ENCODE results near the gene NPY. TPM values are rescaled to one million over a fixed set of nuclear protein-coding genes. Genes with fewer than 3 reads are reported as not detected.

Gene NPY
- total RNA-seq (2022) (not detected in 2 replicates), Bru-seq, nascent RNA (not detected), BruChase-seq, experiment 1, labeled RNA remaining after a 2-hour chase (not detected), BruChase-seq, experiment 2, labeled RNA remaining after a 6-hour chase (not detected)
- long read RNA-seq = 0 reads

- H3K9me3 ChIP-seq = peaks cover 7% of the 10 kb centered on the region; the same call in 1 of the 2 replicates
- H3K27ac Mint-ChIP-seq (ENCODE audit: unreplicated experiment) = no peak within 1 kb of the TSS
- H3K27me3 Mint-ChIP-seq (ENCODE audit: insufficient read depth, unreplicated experiment) = peaks cover 6% of the 10 kb centered on the region
- intact Hi-C loops (cut with micrococcal nuclease; ENCODE audit: unreplicated experiment) = no loop called here
- H3K4me3 Mint-ChIP-seq (ENCODE audit: unreplicated experiment) = no peak within 1 kb of the TSS
- H3K36me3 ChIP-seq (ENCODE audit: control insufficient read depth, insufficient read depth, low read length) = no peaks in the 10 kb centered on the region
- H3K4me3 ChIP-seq (ENCODE audit: low read depth, low read length) = no peak within 1 kb of the TSS
- TF ChIP-seq, protein P1, sequence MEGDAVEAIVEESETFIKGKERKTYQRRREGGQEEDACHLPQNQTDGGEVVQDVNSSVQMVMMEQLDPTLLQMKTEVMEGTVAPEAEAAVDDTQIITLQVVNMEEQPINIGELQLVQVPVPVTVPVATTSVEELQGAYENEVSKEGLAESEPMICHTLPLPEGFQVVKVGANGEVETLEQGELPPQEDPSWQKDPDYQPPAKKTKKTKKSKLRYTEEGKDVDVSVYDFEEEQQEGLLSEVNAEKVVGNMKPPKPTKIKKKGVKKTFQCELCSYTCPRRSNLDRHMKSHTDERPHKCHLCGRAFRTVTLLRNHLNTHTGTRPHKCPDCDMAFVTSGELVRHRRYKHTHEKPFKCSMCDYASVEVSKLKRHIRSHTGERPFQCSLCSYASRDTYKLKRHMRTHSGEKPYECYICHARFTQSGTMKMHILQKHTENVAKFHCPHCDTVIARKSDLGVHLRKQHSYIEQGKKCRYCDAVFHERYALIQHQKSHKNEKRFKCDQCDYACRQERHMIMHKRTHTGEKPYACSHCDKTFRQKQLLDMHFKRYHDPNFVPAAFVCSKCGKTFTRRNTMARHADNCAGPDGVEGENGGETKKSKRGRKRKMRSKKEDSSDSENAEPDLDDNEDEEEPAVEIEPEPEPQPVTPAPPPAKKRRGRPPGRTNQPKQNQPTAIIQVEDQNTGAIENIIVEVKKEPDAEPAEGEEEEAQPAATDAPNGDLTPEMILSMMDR (IDR thresholded peaks at IDR 0.05; ENCODE audit: insufficient read depth in 1 of 2, low read depth in 1 of 2, low read length in 1 of 2, severe bottlenecking in 1 of 2, unreplicated experiment in 1 of 2) = no peak
- H3K4me1 Mint-ChIP-seq (ENCODE audit: low read depth, unreplicated experiment) = no peaks in the 10 kb centered on the region
- no peaks in the 10 kb centered on the region; the same call in 1 of the 2 replicates for H3K27me3 ChIP-seq (replicated peaks; ENCODE audit: control insufficient read depth, insufficient read depth, low read length)
- no peak for DNase-seq
- ChIA-PET POLR2A (no interaction called here), CTCF (no interaction called here)
- BruUV-seq (replicated peaks) = no TSS peak
- H3K4me1 ChIP-seq = no peaks in the 10 kb centered on the region
- H3K36me3 Mint-ChIP-seq (ENCODE audit: insufficient read depth, unreplicated experiment) = no peaks in the 10 kb centered on the region
- no peaks in the 10 kb centered on the region for H3K9me3 Mint-ChIP-seq (ENCODE audit: unreplicated experiment)
Observed at GRCh38 chr7:24283897-24284698, at the start of gene NPY. TSS of gene NPY (plus strand) at chr7:24284190. CDS start at chr7:24285241, 1,051 bp downstream.

DNA sequence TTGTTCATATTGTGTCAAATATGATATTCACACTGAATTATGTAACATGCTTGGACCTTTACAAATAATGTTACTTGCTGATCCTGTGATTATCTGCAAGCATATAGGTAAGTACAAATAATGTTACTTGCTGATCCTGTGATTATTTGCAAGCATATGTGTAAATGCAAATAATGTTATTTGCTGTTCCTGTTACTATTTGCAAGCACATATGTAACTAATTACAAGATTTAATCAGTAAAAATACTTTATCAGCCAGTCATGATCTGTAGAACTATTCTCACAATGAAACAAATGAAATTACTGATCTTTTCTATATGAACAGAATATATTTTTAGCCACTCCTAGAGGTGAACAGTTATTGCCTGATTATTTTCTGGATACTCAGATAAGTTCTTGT lies 44.7 kb upstream of the NPY start:
- POLR2A ChIA-PET = no interaction called here

GRCh38 chr7:24241206-24241605 lies 42.8 kb upstream of the NPY start:
- TF ChIP-seq, protein P1 (IDR thresholded peaks at IDR 0.05; ENCODE audit: insufficient read depth in 1 of 2, low read depth in 1 of 2, low read length in 1 of 2, severe bottlenecking in 1 of 2, unreplicated experiment in 1 of 2) = no peak
- H3K9me3 ChIP-seq = no peaks in the 10 kb centered on the region
- Mint-ChIP-seq H3K4me3 (ENCODE audit: unreplicated experiment) (no peak overlapping the region), H3K36me3 (ENCODE audit: insufficient read depth, unreplicated experiment) (no peaks in the 10 kb centered on the region), H3K27ac (ENCODE audit: unreplicated experiment) (no peak overlapping the region), H3K9me3 (ENCODE audit: unreplicated experiment) (no peaks in the 10 kb centered on the region), H3K4me1 (ENCODE audit: low read depth, unreplicated experiment) (no peaks in the 10 kb centered on the region), H3K27me3 (ENCODE audit: insufficient read depth, unreplicated experiment) (peaks cover 15% of the 10 kb centered on the region)
- BruUV-seq (replicated peaks) = no TSS peak
- no peaks in the 10 kb centered on the region for H3K4me1 ChIP-seq
- no peaks in the 10 kb centered on the region for H3K36me3 ChIP-seq (ENCODE audit: control insufficient read depth, insufficient read depth, low read length)
- H3K27me3 ChIP-seq (replicated peaks; ENCODE audit: control insufficient read depth, insufficient read depth, low read length) = no peaks in the 10 kb centered on the region
- intact Hi-C loops (cut with micrococcal nuclease; ENCODE audit: unreplicated experiment) = no loop called here
- no peak for DNase-seq
- ChIA-PET POLR2A (no interaction called here), CTCF (no interaction called here)
- no peak overlapping the region for H3K4me3 ChIP-seq (ENCODE audit: low read depth, low read length)

More for the DNA sequence above, 44.7 kb upstream of the NPY start:
- no peaks in the 10 kb centered on the region for H3K27me3 ChIP-seq (replicated peaks; ENCODE audit: control insufficient read depth, insufficient read depth, low read length)
- CTCF ChIA-PET = no interaction called here
- no peak for DNase-seq
- intact Hi-C loops (cut with micrococcal nuclease; ENCODE audit: unreplicated experiment) = no loop called here
- no peaks in the 10 kb centered on the region for H3K36me3 ChIP-seq (ENCODE audit: control insufficient read depth, insufficient read depth, low read length)
- Mint-ChIP-seq H3K9me3 (ENCODE audit: unreplicated experiment) (no peaks in the 10 kb centered on the region), H3K27me3 (ENCODE audit: insufficient read depth, unreplicated experiment) (peaks cover 14% of the 10 kb centered on the region), H3K4me3 (ENCODE audit: unreplicated experiment) (no peak overlapping the region), H3K36me3 (ENCODE audit: insufficient read depth, unreplicated experiment) (no peaks in the 10 kb centered on the region), H3K4me1 (ENCODE audit: low read depth, unreplicated experiment) (no peaks in the 10 kb centered on the region), H3K27ac (ENCODE audit: unreplicated experiment) (no peak overlapping the region)
- no peak overlapping the region for H3K4me3 ChIP-seq (ENCODE audit: low read depth, low read length)
- BruUV-seq (replicated peaks) = no TSS peak
- no peaks in the 10 kb centered on the region for H3K4me1 ChIP-seq
- TF ChIP-seq, protein P1 (IDR thresholded peaks at IDR 0.05; ENCODE audit: insufficient read depth in 1 of 2, low read depth in 1 of 2, low read length in 1 of 2, severe bottlenecking in 1 of 2, unreplicated experiment in 1 of 2) = no peak
- no peaks in the 10 kb centered on the region for H3K9me3 ChIP-seq
